ENCODE measurements around the gene ZNF587B.
"Not testable (repeated sequence)": the region's sequence is repeated elsewhere in the genome, so short reads cannot be mapped to it uniquely, and the experiment has no call there.

The ZNF587B gene

GRCh38 chr19:57872450-57872849 lies 42.4 kb downstream of the ZNF587B start:
- DNase-seq: no peak

- not testable (repeated sequence) for DNase-seq
These were observed 44.0 kb downstream of the ZNF587B start for GRCh38 chr19:57873883-57874799.

GRCh38 chr19:57886046-57886445 lies 55.9 kb downstream of the ZNF587B start:
- no peak for DNase-seq

- no peak for DNase-seq
These were observed 57.3 kb downstream of the ZNF587B start for GRCh38 chr19:57887195-57887941.

- no peak for DNase-seq
These were observed 58.0 kb downstream of the ZNF587B start for GRCh38 chr19:57888107-57888559.

GRCh38 chr19:57888560-57889231 lies 58.6 kb downstream of the ZNF587B start, which contains the start of gene ZNF814:
Gene ZNF814 (minus strand): TSS chr19:57889037. CDS start chr19:57888802, 235 bp downstream.
- peak; percentile 70 for DNase-seq

- not testable (repeated sequence) for DNase-seq
These were observed 60.6 kb downstream of the ZNF587B start for GRCh38 chr19:57890706-57891105.
